ENCODE data around the gene USP30. TPM values are rescaled to one million over a fixed set of nuclear protein-coding genes. Genes with fewer than 3 reads are reported as not detected.

Gene USP30
- total RNA-seq, 1 donor from 2014 or later: 13.3 TPM

DNA sequence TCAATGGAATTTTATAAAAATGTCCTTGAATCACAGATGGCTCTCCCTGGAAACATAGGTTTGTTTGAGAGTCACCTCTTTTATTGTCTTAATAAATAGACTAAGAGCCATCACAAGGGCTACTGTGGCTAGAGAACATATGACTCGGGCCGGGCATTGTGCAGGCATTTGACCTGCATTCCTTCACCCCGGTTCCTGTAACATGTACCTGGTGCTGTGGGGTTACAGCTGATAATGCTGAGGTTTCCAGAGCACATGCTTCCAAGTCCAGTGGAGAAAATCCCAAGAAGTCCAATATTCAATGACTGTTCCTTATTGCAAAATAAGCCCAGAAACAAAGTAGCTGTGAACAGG lies 63.0 kb downstream of the USP30 start:
- no peak for TF ChIP-seq CTCF (IDR thresholded peaks at IDR 0.05)
- no peaks in the 10 kb centered on the region for H3K27me3 Mint-ChIP-seq (ENCODE audit: low read depth)
- H3K4me3 Mint-ChIP-seq (ENCODE audit: unreplicated experiment): no peak overlapping the region
- no peak for DNase-seq (ENCODE audit: low spot score)
- H3K36me3 Mint-ChIP-seq (ENCODE audit: low read depth): no peaks in the 10 kb centered on the region
- peaks cover 24% of the 10 kb centered on the region for H3K4me1 Mint-ChIP-seq (ENCODE audit: low read depth)
- H3K27ac Mint-ChIP-seq (ENCODE audit: unreplicated experiment): no peak overlapping the region
- H3K9me3 Mint-ChIP-seq (ENCODE audit: low read depth): no peaks in the 10 kb centered on the region

- H3K36me3 Mint-ChIP-seq (ENCODE audit: low read depth): no peaks in the 10 kb centered on the region
- no peaks in the 10 kb centered on the region for H3K9me3 Mint-ChIP-seq (ENCODE audit: low read depth)
- H3K27ac Mint-ChIP-seq (ENCODE audit: unreplicated experiment): peak within 1 kb of the TSS; percentile 57
- TF ChIP-seq CTCF (IDR thresholded peaks at IDR 0.05): no peak
- H3K4me1 Mint-ChIP-seq (ENCODE audit: low read depth): peaks cover 19% of the 10 kb centered on the region
- no peak within 1 kb of the TSS for H3K4me3 Mint-ChIP-seq (ENCODE audit: unreplicated experiment)
- no peak for DNase-seq (ENCODE audit: low spot score)
- H3K27me3 Mint-ChIP-seq (ENCODE audit: low read depth): no peaks in the 10 kb centered on the region
Observed at GRCh38 chr12:109115758-109116610, 63.6 kb downstream of the USP30 start, which contains the start of gene ACACB. TSS of gene ACACB (plus strand) at chr12:109116587. CDS start at chr12:109139406, 22,819 bp downstream.

- no peak for DNase-seq (ENCODE audit: low spot score)
- no peaks in the 10 kb centered on the region for H3K27me3 Mint-ChIP-seq (ENCODE audit: low read depth)
- H3K9me3 Mint-ChIP-seq (ENCODE audit: low read depth): no peaks in the 10 kb centered on the region
- no peak overlapping the region for H3K27ac Mint-ChIP-seq (ENCODE audit: unreplicated experiment)
- no peak overlapping the region for H3K4me3 Mint-ChIP-seq (ENCODE audit: unreplicated experiment)
- H3K4me1 Mint-ChIP-seq (ENCODE audit: low read depth): peaks cover 15% of the 10 kb centered on the region
- no peak for TF ChIP-seq CTCF (IDR thresholded peaks at IDR 0.05)
- no peaks in the 10 kb centered on the region for H3K36me3 Mint-ChIP-seq (ENCODE audit: low read depth)
Observed at GRCh38 chr12:109116611-109116949, 64.2 kb downstream of the USP30 start.

DNA sequence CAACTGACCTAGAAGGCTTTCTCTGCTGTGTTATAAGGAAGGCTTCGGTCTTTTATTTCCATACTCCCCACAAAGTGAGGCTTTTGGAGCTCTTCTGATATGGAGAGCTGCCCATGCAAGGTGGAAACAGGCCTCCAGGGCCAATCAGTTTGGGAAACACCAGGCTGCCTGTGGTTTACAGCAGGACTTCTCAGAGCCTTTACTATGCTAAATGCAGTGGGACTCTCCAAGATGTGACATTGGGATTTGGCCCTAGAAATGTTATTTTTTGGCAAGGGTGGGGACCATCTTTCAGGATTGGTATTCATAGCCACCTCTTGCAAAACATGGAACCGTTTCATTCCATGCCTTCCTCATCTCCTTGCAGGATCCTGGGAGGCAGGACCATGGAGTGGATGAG lies 67.7 kb downstream of the USP30 start:
- no peak for TF ChIP-seq CTCF (IDR thresholded peaks at IDR 0.05)
- peaks cover 6% of the 10 kb centered on the region for H3K4me1 Mint-ChIP-seq (ENCODE audit: low read depth)
- H3K27me3 Mint-ChIP-seq (ENCODE audit: low read depth): no peaks in the 10 kb centered on the region
- no peaks in the 10 kb centered on the region for H3K36me3 Mint-ChIP-seq (ENCODE audit: low read depth)
- no peak for DNase-seq (ENCODE audit: low spot score)
- H3K27ac Mint-ChIP-seq (ENCODE audit: unreplicated experiment): no peak overlapping the region
- H3K9me3 Mint-ChIP-seq (ENCODE audit: low read depth): no peaks in the 10 kb centered on the region
- H3K4me3 Mint-ChIP-seq (ENCODE audit: unreplicated experiment): no peak overlapping the region

DNA sequence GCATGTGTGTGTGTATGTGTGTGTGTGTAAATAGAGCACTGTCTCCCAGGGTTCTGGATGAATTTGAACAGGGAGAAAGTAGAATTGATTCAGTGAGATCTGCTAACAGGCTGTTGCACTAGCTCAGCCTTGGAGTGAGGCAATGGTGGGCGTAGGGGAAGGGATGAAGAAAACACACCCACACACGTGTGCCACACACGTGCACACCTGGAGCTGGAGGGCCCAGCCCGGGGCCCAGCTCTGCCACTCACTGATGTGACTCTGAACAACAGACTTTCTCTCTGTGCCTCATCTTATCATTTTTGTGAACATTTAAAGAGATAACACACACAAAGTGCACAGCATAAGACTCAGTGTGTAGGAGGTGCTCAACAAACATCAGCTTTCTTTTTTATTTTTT lies 68.2 kb downstream of the USP30 start:
- Mint-ChIP-seq H3K27me3 (ENCODE audit: low read depth) (no peaks in the 10 kb centered on the region), H3K4me3 (ENCODE audit: unreplicated experiment) (no peak overlapping the region), H3K9me3 (ENCODE audit: low read depth) (no peaks in the 10 kb centered on the region), H3K4me1 (ENCODE audit: low read depth) (peaks cover 5% of the 10 kb centered on the region), H3K36me3 (ENCODE audit: low read depth) (no peaks in the 10 kb centered on the region), H3K27ac (ENCODE audit: unreplicated experiment) (no peak overlapping the region)
- DNase-seq (ENCODE audit: low spot score): no peak
- no peak for TF ChIP-seq CTCF (IDR thresholded peaks at IDR 0.05)

Measured in chondrocyte (in vitro differentiated cells).